HCT116 (cell line): ENCODE measurements around the gene STX16. TPM values are rescaled to one million over a fixed set of nuclear protein-coding genes. Genes with fewer than 3 reads are reported as not detected.
A peak's percentile ranks its signal among the peaks of the same experiment; 100 is the strongest.

Experiments
- ATAC-seq: fragments of 200-7000 bp; cut with Tn5 transposase; 2 replicates; pipeline ENCODE4 v1.9.1; 2020; ENCODE audit warnings: mild to moderate bottlenecking, moderate library complexity
- Bru-seq: library from RNA; stranded (reverse); fragments of 400-500 nt; gene quantifications from one replicate; lab custom pipeline; 2021; lab: Mats Ljungman, UMichigan
- BruChase-seq, 2 experiments: library from RNA; stranded (reverse); fragments of 400-500 nt; gene quantifications; one replicate each; lab custom pipeline; 2021; lab: Mats Ljungman, UMichigan
- BruUV-seq: library from RNA; stranded (reverse); fragments of 400-500 nt; replicated peaks from 2 replicates; lab custom pipeline; 2021; lab: Mats Ljungman, UMichigan
- CTCF ChIA-PET: fragments of 300-600 bp; sonication (Branson Sonifier 250); formaldehyde crosslinking; loops from one replicate; lab custom pipeline; 2021; ENCODE audit warnings: antibody characterized with exemption; lab: Charles Lee
- POLR2A ChIA-PET: fragments of 300-600, 350-600 bp; sonication (Branson Sonifier 250); formaldehyde crosslinking; loops from one replicate; lab custom pipeline; 2021; ENCODE audit warnings: antibody characterized with exemption; lab: Charles Lee
- RAD21 ChIA-PET, 2 experiments: fragments of 300-600 bp; sonication (Branson Sonifier 250); formaldehyde crosslinking; loops; one replicate each; lab custom pipeline; 2023; ENCODE audit warnings: low total read pairs in 2 of 2; ENCODE audit not compliant: uncharacterized antibody in 2 of 2, unreplicated experiment in 2 of 2, low non-redundant PET in 1 of 2; lab: Charles Lee
- DNase-seq: peaks from one replicate; pipeline ENCODE4 v3.0.0-alpha.2; 2010; ENCODE audit warnings: low read depth, low spot score
- H2AFZ ChIP-seq: fragments of 200-600 bp; shearing (Covaris generic), sonication (generic); 2 replicates; pipeline ENCODE4 v1.6.1; 2017; ENCODE audit warnings: low read depth, mixed run types, mixed read lengths, antibody characterized with exemption, low read length; ENCODE audit not compliant: poor library complexity, severe bottlenecking
- H3K27ac ChIP-seq: 2 replicates; pipeline ENCODE4 v1.5.1; 2012; ENCODE audit warnings: low read depth, low read length
- H3K27me3 ChIP-seq: fragments of 200-600 bp; sonication (generic); 2 replicates; pipeline ENCODE4 v1.6.1; 2016; ENCODE audit warnings: mixed run types, low read length, mixed read lengths; ENCODE audit not compliant: insufficient read depth
- H3K36me3 ChIP-seq, 2 experiments: fragments of 200-500 bp in 1 of 2; fragments of 200-600 bp in 1 of 2; sonication (Bioruptor generic) in 1 of 2; sonication (generic) in 1 of 2; 2 replicates each; pipeline versions ENCODE4 v1.5.1 to v1.6.1; 2014 to 2016; ENCODE audit warnings: low read length in 2 of 2, inconsistent platforms in 1 of 2, mixed read lengths in 1 of 2, mixed run types in 1 of 2; ENCODE audit not compliant: insufficient read depth in 2 of 2, control insufficient read depth in 1 of 2
- H3K4me1 ChIP-seq, 2 experiments: fragments of 200-600 bp in 1 of 2; sonication (generic) in 1 of 2; 2 replicates each; pipeline versions ENCODE4 v1.5.1 to v1.6.1; 2012 to 2017; ENCODE audit warnings: low read length in 2 of 2, inconsistent platforms in 1 of 2, mild to moderate bottlenecking in 1 of 2, mixed read lengths in 1 of 2, mixed run types in 1 of 2, moderate library complexity in 1 of 2; ENCODE audit not compliant: insufficient read depth in 2 of 2, control insufficient read depth in 1 of 2
- H3K4me2 ChIP-seq: fragments of 200-600 bp; sonication (generic); 2 replicates; pipeline ENCODE4 v1.6.1; 2017; ENCODE audit warnings: mixed run types, low read length, mixed read lengths
- H3K4me3 ChIP-seq, 2 experiments: fragments of 200-600 bp in 1 of 2; sonication (generic) in 1 of 2; replicated peaks in 1 of 2; 2 replicates each; pipeline ENCODE4 v1.5.1; 2011 to 2016; ENCODE audit warnings: low read length in 2 of 2, control low read depth in 1 of 2, low read depth in 1 of 2, mild to moderate bottlenecking in 1 of 2, mixed read lengths in 1 of 2, mixed run types in 1 of 2
- H3K79me2 ChIP-seq: fragments of 200-600 bp; sonication (generic); 2 replicates; pipeline ENCODE4 v1.6.1; 2017; ENCODE audit warnings: mild to moderate bottlenecking, mixed run types, low read length, moderate library complexity, mixed read lengths; ENCODE audit not compliant: insufficient read depth
- H3K9ac ChIP-seq: fragments of 200-600 bp; sonication (generic); 2 replicates; pipeline ENCODE4 v1.6.1; 2016; ENCODE audit warnings: low read length, mixed read lengths
- H3K9me2 ChIP-seq: fragments of 200-600 bp; sonication (generic), shearing (Covaris generic); 2 replicates; pipeline ENCODE4 v1.6.1; 2017; ENCODE audit warnings: mixed run types, mild to moderate bottlenecking, moderate library complexity; ENCODE audit not compliant: insufficient read depth
- H3K9me3 ChIP-seq, 2 experiments: fragments of 200-500 bp in 1 of 2; fragments of 200-600 bp in 1 of 2; sonication (Bioruptor generic) in 1 of 2; sonication (generic) in 1 of 2; 2 replicates each; pipeline ENCODE4 v1.6.1; 2014 to 2017; ENCODE audit warnings: low read length in 2 of 2, mixed read lengths in 2 of 2, inconsistent platforms in 1 of 2, low read depth in 1 of 2, mild to moderate bottlenecking in 1 of 2, mixed run types in 1 of 2, moderate library complexity in 1 of 2; ENCODE audit not compliant: control insufficient read depth in 1 of 2, insufficient read depth in 1 of 2
- H4K20me1 ChIP-seq: fragments of 200-600 bp; sonication (generic), shearing (Covaris generic); 2 replicates; pipeline ENCODE4 v1.6.1; 2017; ENCODE audit warnings: mixed run types, mild to moderate bottlenecking, moderate library complexity; ENCODE audit not compliant: insufficient read depth
- CBX3 ChIP-seq: IDR thresholded peaks from 2 replicates; pipeline ENCODE4 v1.6.1; 2012; ENCODE audit warnings: low read depth
- EZH2phosphoT487 ChIP-seq: fragments of 200-600 bp; IDR thresholded peaks from 2 replicates; pipeline ENCODE4 v1.6.1; 2018; ENCODE audit warnings: antibody characterized with exemption, borderline replicate concordance
- FOSL1 ChIP-seq: IDR thresholded peaks from 2 replicates; pipeline ENCODE4 v1.6.1; 2012; ENCODE audit warnings: low read depth
- JUND ChIP-seq: IDR thresholded peaks from 2 replicates; pipeline ENCODE4 v1.6.1; 2012
- SIN3A ChIP-seq: IDR thresholded peaks from 2 replicates; pipeline ENCODE4 v1.6.1; 2012; ENCODE audit warnings: low read depth
- SRF ChIP-seq: IDR thresholded peaks from 2 replicates; pipeline ENCODE4 v1.6.1; 2012; ENCODE audit warnings: low read depth
- YY1 ChIP-seq: IDR thresholded peaks from 2 replicates; pipeline ENCODE4 v1.6.1; 2011; ENCODE audit warnings: low read length, low read depth, moderate library complexity, mild to moderate bottlenecking; ENCODE audit not compliant: insufficient replicate concordance; ENCODE audit errors: extremely low read depth
- ZNF274 ChIP-seq: fragments of 200-500 bp; sonication (Bioruptor generic); IDR thresholded peaks from 2 replicates; pipeline ENCODE4 v1.6.1; 2014; ENCODE audit warnings: mild to moderate bottlenecking, low read depth, low read length, inconsistent platforms
- intact Hi-C: fragments of 100-400 bp; cut with micrococcal nuclease; formaldehyde crosslinking; loops from 2 replicates; pipeline ENCODE4 v1.10.0; 2022
- long read RNA-seq: library from polyadenylated mRNA; unstranded; transcript quantifications from one replicate; pipeline ENCODE4 v2.0.0, GENCODE V29; 2021; ENCODE audit not compliant: unreplicated experiment
- polyA plus RNA-seq: library from polyadenylated mRNA; unstranded; fragments of >200 nt; gene quantifications from 2 replicates; pipeline ENCODE4 v1.2.1, GENCODE V29; 2012; ENCODE audit warnings: missing spikeins
- total RNA-seq: library from RNA; stranded (reverse); gene quantifications from one replicate; pipeline ENCODE4 v1.2.1, GENCODE V29; 2021; ENCODE audit not compliant: unreplicated experiment
- TF ChIP-seq, protein P1 (sequence below): IDR thresholded peaks from 2 replicates; pipeline ENCODE4 v1.6.1; 2012
- TF ChIP-seq, protein P2 (sequence below): IDR thresholded peaks from 2 replicates; pipeline ENCODE4 v1.6.1; 2012
- TF ChIP-seq, protein P3 (sequence below), 3 experiments: fragments of 200-600 bp in 1 of 3; sonication (generic) in 1 of 3; IDR thresholded peaks in 2 of 3; conservative IDR thresholded peaks in 1 of 3; 2 replicates each; pipeline ENCODE4 v1.5.1; 2012 to 2017; ENCODE audit warnings: low read depth in 2 of 3, low read length in 2 of 3, antibody characterized with exemption in 1 of 3, borderline replicate concordance in 1 of 3, control low read depth in 1 of 3, mild to moderate bottlenecking in 1 of 3, mixed read lengths in 1 of 3, mixed run types in 1 of 3, moderate library complexity in 1 of 3; ENCODE audit not compliant: insufficient read depth in 1 of 3
- TF ChIP-seq, protein P4 (sequence below): IDR thresholded peaks from 2 replicates; pipeline ENCODE4 v1.6.1; 2012; ENCODE audit warnings: low read depth

The STX16 gene, protein sequence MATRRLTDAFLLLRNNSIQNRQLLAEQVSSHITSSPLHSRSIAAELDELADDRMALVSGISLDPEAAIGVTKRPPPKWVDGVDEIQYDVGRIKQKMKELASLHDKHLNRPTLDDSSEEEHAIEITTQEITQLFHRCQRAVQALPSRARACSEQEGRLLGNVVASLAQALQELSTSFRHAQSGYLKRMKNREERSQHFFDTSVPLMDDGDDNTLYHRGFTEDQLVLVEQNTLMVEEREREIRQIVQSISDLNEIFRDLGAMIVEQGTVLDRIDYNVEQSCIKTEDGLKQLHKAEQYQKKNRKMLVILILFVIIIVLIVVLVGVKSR
- total RNA-seq, result 55.1 TPM
- polyA plus RNA-seq, result 48.5 and 50.3 TPM in 2 replicates
- Bru-seq, nascent RNA, result percentile 98 among the genes with signal in this experiment
- percentile 100 among the genes with signal in this experiment for BruChase-seq, experiment 1, labeled RNA remaining after a 6-hour chase
- BruChase-seq, experiment 2, labeled RNA remaining after a 2-hour chase, result percentile 99 among the genes with signal in this experiment
- long read RNA-seq, full-length matches to known transcripts, result 13 of 29 reads
- long read RNA-seq, partial matches to known transcripts, result 10 of 29 reads
- long read RNA-seq, other reads (novel, unspliced or antisense), result 6 of 29 reads

DNA sequence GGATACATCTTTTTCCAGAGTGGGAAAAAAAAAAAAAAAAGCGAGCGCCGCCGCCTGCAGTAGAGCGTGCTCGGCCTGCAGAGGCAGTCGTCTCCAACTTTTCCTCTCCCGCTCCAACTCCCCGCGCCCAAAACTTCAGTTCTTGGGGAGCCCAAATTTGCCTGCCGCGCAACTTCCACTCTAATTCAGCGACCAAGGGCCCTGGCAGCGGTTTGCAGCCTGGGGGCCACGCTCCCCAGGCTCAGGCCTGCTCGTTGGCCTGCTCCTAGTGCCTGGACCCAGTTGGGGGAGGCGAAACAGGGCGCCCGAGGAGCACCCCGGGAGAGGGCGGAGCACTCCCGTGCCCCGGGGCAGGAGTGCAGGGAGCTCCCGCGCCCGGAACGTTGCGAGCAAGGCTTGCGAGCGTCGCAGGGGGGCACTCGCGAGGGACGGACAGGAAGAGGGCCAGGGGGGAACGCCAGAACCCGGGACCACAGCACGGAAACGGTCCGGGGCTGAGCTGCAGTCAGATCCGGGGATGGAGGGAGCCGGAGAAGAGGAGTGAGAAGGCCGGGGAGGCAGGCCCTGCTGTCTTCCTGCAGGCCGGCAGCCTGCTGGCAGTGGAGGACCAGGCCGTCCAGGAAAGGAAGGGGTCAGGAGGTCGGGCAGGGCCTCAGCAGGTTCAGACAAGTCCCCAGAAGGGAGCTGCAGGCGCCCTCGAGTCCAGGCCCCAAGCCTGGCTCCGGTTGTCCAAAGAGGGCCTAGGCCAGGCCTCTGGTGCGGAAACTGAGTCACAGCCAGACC lies at the start of gene STX16:
STX16 (plus strand) TSS at position 508 of the 783 bp plus-strand sequence. CDS start 724 bp downstream, outside the sequence.
- Histone ChIP-seq H3K36me3 (peaks cover under 1 to 4% of the 10 kb centered on the region in 2 experiments; a peak in 3 of 4 replicates), H3K27ac (peak within 1 kb of the TSS; percentile 77), H3K4me2 (peak within 1 kb of the TSS; percentile 86), H3K4me1 (peaks cover 3 to 12% of the 10 kb centered on the region in 2 experiments; a peak in 3 of 4 replicates), H2AFZ (no peak within 1 kb of the TSS), H3K9me2 (no peaks in the 10 kb centered on the region), H3K27me3 (no peaks in the 10 kb centered on the region), H4K20me1 (0 out of 2 replicates have a peak, but pooled peaks cover 3% of the 10 kb centered on the region), H3K4me3 (peak within 1 kb of the TSS; percentile 95 to 100), H3K9me3 (no peaks in the 10 kb centered on the region), H3K79me2 (peaks cover 49% of the 10 kb centered on the region), H3K9ac (peak within 1 kb of the TSS; percentile 97)
- peak; percentile 82 for DNase-seq
- RAD21 ChIA-PET, result interaction anchor here in 1 of 2 experiments (0.9 kb wide), 1 partner anchor 169 kb away, joined by 7 read pairs; no protein-coding TSS in a partner anchor
- POLR2A ChIA-PET, result interaction anchor here (0.9 to 1.1 kb wide), 3 partner anchors 9 to 27 kb away, joined by 3 to 4 read pairs (median 3); no protein-coding TSS in a partner anchor
- intact Hi-C loops, result loop anchor here (5.0 to 10.0 kb wide), 3 partner anchors 169 to 404 kb away; no protein-coding TSS in a partner anchor
- CTCF ChIA-PET, result interaction anchor here (0.6 to 2.9 kb wide), 6 partner anchors 13 to 804 kb away, joined by 3 to 20 read pairs (median 3); no protein-coding TSS in a partner anchor
- BruUV-seq, result TSS peak; percentile 74
- ATAC-seq, result peak; percentile 92
- TF ChIP-seq, protein P1, sequence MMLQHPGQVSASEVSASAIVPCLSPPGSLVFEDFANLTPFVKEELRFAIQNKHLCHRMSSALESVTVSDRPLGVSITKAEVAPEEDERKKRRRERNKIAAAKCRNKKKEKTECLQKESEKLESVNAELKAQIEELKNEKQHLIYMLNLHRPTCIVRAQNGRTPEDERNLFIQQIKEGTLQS, result no peak; the same call in 1 of the 2 replicates
- TF ChIP-seq FOSL1, result 0 out of 2 replicates have a peak, but pooled peaks have one; percentile 9
- TF ChIP-seq, protein P2, sequence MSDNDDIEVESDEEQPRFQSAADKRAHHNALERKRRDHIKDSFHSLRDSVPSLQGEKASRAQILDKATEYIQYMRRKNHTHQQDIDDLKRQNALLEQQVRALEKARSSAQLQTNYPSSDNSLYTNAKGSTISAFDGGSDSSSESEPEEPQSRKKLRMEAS, result peak; percentile 82
- TF ChIP-seq JUND, result no peak
- TF ChIP-seq, protein P3, sequence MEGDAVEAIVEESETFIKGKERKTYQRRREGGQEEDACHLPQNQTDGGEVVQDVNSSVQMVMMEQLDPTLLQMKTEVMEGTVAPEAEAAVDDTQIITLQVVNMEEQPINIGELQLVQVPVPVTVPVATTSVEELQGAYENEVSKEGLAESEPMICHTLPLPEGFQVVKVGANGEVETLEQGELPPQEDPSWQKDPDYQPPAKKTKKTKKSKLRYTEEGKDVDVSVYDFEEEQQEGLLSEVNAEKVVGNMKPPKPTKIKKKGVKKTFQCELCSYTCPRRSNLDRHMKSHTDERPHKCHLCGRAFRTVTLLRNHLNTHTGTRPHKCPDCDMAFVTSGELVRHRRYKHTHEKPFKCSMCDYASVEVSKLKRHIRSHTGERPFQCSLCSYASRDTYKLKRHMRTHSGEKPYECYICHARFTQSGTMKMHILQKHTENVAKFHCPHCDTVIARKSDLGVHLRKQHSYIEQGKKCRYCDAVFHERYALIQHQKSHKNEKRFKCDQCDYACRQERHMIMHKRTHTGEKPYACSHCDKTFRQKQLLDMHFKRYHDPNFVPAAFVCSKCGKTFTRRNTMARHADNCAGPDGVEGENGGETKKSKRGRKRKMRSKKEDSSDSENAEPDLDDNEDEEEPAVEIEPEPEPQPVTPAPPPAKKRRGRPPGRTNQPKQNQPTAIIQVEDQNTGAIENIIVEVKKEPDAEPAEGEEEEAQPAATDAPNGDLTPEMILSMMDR (IDR thresholded peaks at IDR 0.05 in 2 of 3, conservative IDR thresholded peaks at IDR 0.05 in 1 of 3; ENCODE audit: borderline replicate concordance in 1 of 3, insufficient read depth in 1 of 3, low read depth in 2 of 3, low read length in 2 of 3), result peak; percentile 52 to 76 (median 63)
- TF ChIP-seq SIN3A, result peak; percentile 71; the same call in 1 of the 2 replicates
- TF ChIP-seq SRF, result peak; percentile 91
- TF ChIP-seq EZH2phosphoT487, result no peak
- TF ChIP-seq, protein P4, sequence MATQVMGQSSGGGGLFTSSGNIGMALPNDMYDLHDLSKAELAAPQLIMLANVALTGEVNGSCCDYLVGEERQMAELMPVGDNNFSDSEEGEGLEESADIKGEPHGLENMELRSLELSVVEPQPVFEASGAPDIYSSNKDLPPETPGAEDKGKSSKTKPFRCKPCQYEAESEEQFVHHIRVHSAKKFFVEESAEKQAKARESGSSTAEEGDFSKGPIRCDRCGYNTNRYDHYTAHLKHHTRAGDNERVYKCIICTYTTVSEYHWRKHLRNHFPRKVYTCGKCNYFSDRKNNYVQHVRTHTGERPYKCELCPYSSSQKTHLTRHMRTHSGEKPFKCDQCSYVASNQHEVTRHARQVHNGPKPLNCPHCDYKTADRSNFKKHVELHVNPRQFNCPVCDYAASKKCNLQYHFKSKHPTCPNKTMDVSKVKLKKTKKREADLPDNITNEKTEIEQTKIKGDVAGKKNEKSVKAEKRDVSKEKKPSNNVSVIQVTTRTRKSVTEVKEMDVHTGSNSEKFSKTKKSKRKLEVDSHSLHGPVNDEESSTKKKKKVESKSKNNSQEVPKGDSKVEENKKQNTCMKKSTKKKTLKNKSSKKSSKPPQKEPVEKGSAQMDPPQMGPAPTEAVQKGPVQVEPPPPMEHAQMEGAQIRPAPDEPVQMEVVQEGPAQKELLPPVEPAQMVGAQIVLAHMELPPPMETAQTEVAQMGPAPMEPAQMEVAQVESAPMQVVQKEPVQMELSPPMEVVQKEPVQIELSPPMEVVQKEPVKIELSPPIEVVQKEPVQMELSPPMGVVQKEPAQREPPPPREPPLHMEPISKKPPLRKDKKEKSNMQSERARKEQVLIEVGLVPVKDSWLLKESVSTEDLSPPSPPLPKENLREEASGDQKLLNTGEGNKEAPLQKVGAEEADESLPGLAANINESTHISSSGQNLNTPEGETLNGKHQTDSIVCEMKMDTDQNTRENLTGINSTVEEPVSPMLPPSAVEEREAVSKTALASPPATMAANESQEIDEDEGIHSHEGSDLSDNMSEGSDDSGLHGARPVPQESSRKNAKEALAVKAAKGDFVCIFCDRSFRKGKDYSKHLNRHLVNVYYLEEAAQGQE, result no peak
- TF ChIP-seq YY1, result peak; percentile 89
- peak; percentile 99 for TF ChIP-seq CBX3
- no peak for TF ChIP-seq ZNF274
